Measurements from ENCODE around the gene ATF4.

- TF ChIP-seq POLR2A (IDR thresholded peaks at IDR 0.05) (peak; percentile 62 to 67), CTCF (IDR thresholded peaks at IDR 0.05) (peak in 4 of 6 experiments; percentile 17 to 35 (median 28))
These were observed 609 bp upstream of the ATF4 start for GRCh38 chr22:39519681-39520225.
